B cell (primary cell): ENCODE measurements around the gene CEP63. TPM values are rescaled to one million over a fixed set of nuclear protein-coding genes. Genes with fewer than 3 reads are reported as not detected.

Experiments used
- ATAC-seq: fragments of 200-7000 bp; cut with Tn5 transposase; one replicate; pipeline ENCODE4 v1.10.0; 2021; ENCODE audit warnings: low read depth, mild to moderate bottlenecking, moderate number of reproducible peaks, moderate library complexity
- CTCF ChIA-PET: fragments of 350-600 bp; sonication (Branson Sonifier 250); formaldehyde crosslinking; loops from one replicate; lab custom pipeline; 2021; ENCODE audit warnings: antibody characterized with exemption, inconsistent platforms; lab: Charles Lee
- POLR2A ChIA-PET: fragments of 350-600 bp; sonication (Branson Sonifier 250); formaldehyde crosslinking; loops from one replicate; lab custom pipeline; 2021; ENCODE audit warnings: antibody characterized with exemption; lab: Charles Lee
- DNase-seq: peaks from one replicate; pipeline ENCODE4 v3.0.0; 2013
- H2AFZ ChIP-seq: 2 replicates; pipeline ENCODE4 v1.6.1; 2012; ENCODE audit warnings: mild to moderate bottlenecking, low read depth, low read length; ENCODE audit not compliant: insufficient read depth, poor library complexity, severe bottlenecking
- H3K27ac ChIP-seq, 2 donors: 1 replicate in 1 of 2; 2 replicates in 1 of 2; pipeline ENCODE4 v1.5.1; 2012 to 2013; ENCODE audit warnings: low read length in 2 of 2, mild to moderate bottlenecking in 2 of 2, moderate library complexity in 1 of 2
- H3K27me3 ChIP-seq, 4 experiments: fragments of 200-600 bp in 1 of 4; sonication (generic) in 1 of 4; replicated peaks in 1 of 4; 1 replicate in 2 of 4; 2 replicates in 2 of 4; pipeline versions ENCODE4 v1.6.1 to v1.7.0; 2013 to 2016; ENCODE audit warnings: low read length in 3 of 4, mild to moderate bottlenecking in 2 of 4, mixed read lengths in 1 of 4, moderate library complexity in 1 of 4; ENCODE audit not compliant: insufficient read depth in 4 of 4, control insufficient read depth in 3 of 4; ENCODE audit errors: control extremely low read depth in 1 of 4
- H3K36me3 ChIP-seq, 2 experiments: replicated peaks in 1 of 2; 1 replicate in 1 of 2; 2 replicates in 1 of 2; pipeline versions ENCODE4 v1.6.1 to v1.7.1; 2013; ENCODE audit warnings: low read length in 1 of 2; ENCODE audit not compliant: insufficient read depth in 2 of 2, control insufficient read depth in 1 of 2; ENCODE audit errors: control extremely low read depth in 1 of 2, extremely low read depth in 1 of 2
- H3K4me1 ChIP-seq, 2 donors: fragments of 200-600 bp in 1 of 2; sonication (generic) in 1 of 2; 1 replicate in 1 of 2; 2 replicates in 1 of 2; pipeline versions ENCODE4 v1.5.1 to v1.6.1; 2013 to 2017; ENCODE audit warnings: low read length in 2 of 2; ENCODE audit not compliant: control insufficient read depth in 2 of 2, insufficient read depth in 2 of 2
- H3K4me2 ChIP-seq: replicated peaks from 2 replicates; pipeline ENCODE3; 2012; ENCODE audit warnings: mild to moderate bottlenecking, low read depth, low read length; ENCODE audit not compliant: poor library complexity, severe bottlenecking
- H3K4me3 ChIP-seq, 5 experiments: fragments of 200-600 bp in 1 of 5; sonication (generic) in 1 of 5; 1 replicate in 3 of 5; 2 replicates in 2 of 5; pipeline versions ENCODE4 v1.5.1 to v1.7.0; 2011 to 2016; ENCODE audit warnings: low read length in 4 of 5, mild to moderate bottlenecking in 4 of 5, low read depth in 2 of 5, control low read depth in 1 of 5, moderate library complexity in 1 of 5; ENCODE audit not compliant: insufficient read depth in 1 of 5; ENCODE audit errors: control extremely low read depth in 1 of 5, extremely low read depth in 1 of 5
- H3K79me2 ChIP-seq: fragments of 200-600 bp; sonication (generic); one replicate; pipeline ENCODE4 v1.6.0; 2016; ENCODE audit warnings: low read length; ENCODE audit not compliant: control insufficient read depth, insufficient read depth
- H3K9ac ChIP-seq: fragments of 200-600 bp; sonication (generic); 2 replicates; pipeline ENCODE4 v1.6.1; 2017; ENCODE audit warnings: mild to moderate bottlenecking, low read length, moderate library complexity
- H3K9me3 ChIP-seq, 3 donors: one replicate each; pipeline versions ENCODE4 v1.6.1 to v1.7.1; 2013; ENCODE audit warnings: low read length in 2 of 3; ENCODE audit not compliant: control insufficient read depth in 2 of 3, insufficient read depth in 1 of 3; ENCODE audit errors: control extremely low read depth in 1 of 3
- H4K20me1 ChIP-seq: 2 replicates; pipeline ENCODE4 v1.6.0; 2012; ENCODE audit warnings: mild to moderate bottlenecking, low read length; ENCODE audit not compliant: insufficient read depth, control insufficient read depth, poor library complexity, severe bottlenecking
- H3K27ac Mint-ChIP-seq: one replicate; pipeline ENCODE4 v1.8.0; 2021; ENCODE audit warnings: mixed read lengths
- H3K27me3 Mint-ChIP-seq: one replicate; pipeline ENCODE4 v1.8.0; 2021; ENCODE audit warnings: mixed read lengths
- H3K4me1 Mint-ChIP-seq: one replicate; pipeline ENCODE4 v1.8.0; 2021; ENCODE audit warnings: mixed read lengths
- H3K4me3 Mint-ChIP-seq: one replicate; pipeline ENCODE4 v1.8.0; 2021; ENCODE audit warnings: mixed read lengths
- H3K9me3 Mint-ChIP-seq: one replicate; pipeline ENCODE4 v1.8.0; 2022; ENCODE audit warnings: mixed read lengths; ENCODE audit not compliant: insufficient read depth
- CTCF ChIP-seq: fragments of 200-600 bp; IDR thresholded peaks from one replicate; pipeline ENCODE4 v1.8.0; 2022; ENCODE audit warnings: antibody characterized with exemption, mild to moderate bottlenecking
- EZH2 ChIP-seq: IDR thresholded peaks from 2 replicates; pipeline ENCODE4 v1.6.1; 2012; ENCODE audit warnings: borderline replicate concordance, low read depth, mild to moderate bottlenecking, moderate library complexity, low read length; ENCODE audit not compliant: insufficient read depth, poor library complexity, severe bottlenecking
- WGBS: methylation state at CpG from one replicate; pipeline ENCODE4 v1.1.5; 2013; ENCODE audit warnings: missing lambda C conversion rate; ENCODE audit not compliant: insufficient coverage; 5-methylcytosine and 5-hydroxymethylcytosine counted together
- intact Hi-C: fragments of 100-400 bp; cut with micrococcal nuclease; formaldehyde crosslinking; loops from one replicate; pipeline ENCODE4 v1.10.0; 2022
- polyA plus RNA-seq: library from polyadenylated mRNA; depleted of rRNA; stranded (reverse); fragments of >200 nt; gene quantifications from 2 replicates; pipeline ENCODE4 v1.2.3, GENCODE V29; 2012
- total RNA-seq, 2 donors: library from RNA; stranded (reverse); fragments of 120-200 nt in 1 of 2; gene quantifications; 1 replicate in 1 of 2; 2 replicates in 1 of 2; pipeline versions ENCODE4 v1.2.3 to v1.2.4, GENCODE V29; 2013 to 2022

CEP63 gene
- total and polyA plus RNA-seq, 2 donors (not counting 1 experiment from before 2014, with no cell fraction given) = 9.6 to 35.6 TPM

DNA sequence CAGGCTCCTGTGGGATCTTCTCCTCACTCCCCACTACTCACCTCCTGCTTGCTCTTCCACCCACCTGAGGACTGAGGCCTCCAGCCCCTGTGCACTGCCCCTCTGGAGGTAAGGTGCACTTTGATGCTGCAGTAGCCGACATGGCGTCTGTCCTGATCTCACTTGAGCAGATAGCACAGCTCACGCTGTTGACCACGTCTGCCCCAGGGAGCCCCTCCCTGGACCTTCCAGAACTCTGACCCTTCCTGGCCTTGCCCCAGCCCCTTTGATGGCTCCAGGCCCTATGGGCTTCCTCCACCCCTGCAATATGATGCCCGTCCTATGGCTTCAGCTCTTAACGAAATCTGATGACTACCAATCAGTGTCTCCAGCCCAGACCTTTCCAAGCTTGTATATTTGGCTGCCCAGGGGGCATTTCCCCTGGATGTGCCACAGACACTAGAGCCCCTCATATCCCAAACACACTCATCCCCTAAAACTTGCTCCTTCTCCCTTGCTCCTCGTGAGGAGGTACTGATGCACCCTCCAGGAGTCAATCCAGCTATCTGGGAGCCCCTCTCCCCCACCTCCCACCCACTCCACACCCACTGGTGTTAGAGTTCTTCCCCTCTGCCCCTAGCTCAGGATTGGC, 137.9 kb downstream of the CEP63 start:
- ATAC-seq (no peak), DNase-seq (no peak)
- Mint-ChIP-seq H3K4me1 (no peaks in the 10 kb centered on the region), H3K27me3 (peaks cover 4% of the 10 kb centered on the region), H3K9me3 (no peaks in the 10 kb centered on the region), H3K4me3 (no peak overlapping the region), H3K27ac (no peak overlapping the region)
- Histone ChIP-seq H3K4me2 (no peak overlapping the region), H4K20me1 (no peaks in the 10 kb centered on the region), H3K9ac (no peak overlapping the region), H3K79me2 (no peaks in the 10 kb centered on the region), H3K36me3 (no peaks in the 10 kb centered on the region), H3K27ac (no peak overlapping the region), H3K27me3 (no peaks in the 10 kb centered on the region), H3K4me3 (no peak overlapping the region), H3K4me1 (no peaks in the 10 kb centered on the region), H3K9me3 (peaks cover 0 to 4% (median 0%) of the 10 kb centered on the region in 3 donors), H2AFZ (no peak overlapping the region)
- WGBS = 88% methylated on average over 7 of the region's 7 CpGs
- no peak for TF ChIP-seq CTCF
- no peak for TF ChIP-seq EZH2
- CTCF ChIA-PET = no interaction called here
- intact Hi-C loops = no loop called here
- POLR2A ChIA-PET = no interaction called here

Other genes with a start within 250 kb of the CEP63 start
- gene RYK, start 235.2 kb upstream of the CEP63 start, total RNA-seq = 63.9 and 67.7 TPM in 2 replicates
- 16.9 and 30.3 TPM in 2 replicates for gene RYK, start 235.2 kb upstream of the CEP63 start, polyA plus RNA-seq
- gene AMOTL2, start 111.6 kb upstream of the CEP63 start, total RNA-seq = not detected in 2 replicates
- not detected in 2 replicates for gene AMOTL2, start 111.6 kb upstream of the CEP63 start, polyA plus RNA-seq
- 26.7 and 29.3 TPM in 2 replicates for gene ANAPC13, start 72 bp upstream of the CEP63 start, total RNA-seq
- gene ANAPC13, start 72 bp upstream of the CEP63 start, polyA plus RNA-seq = 13.0 and 14.6 TPM in 2 replicates
- gene KY, start 165.0 kb downstream of the CEP63 start, total RNA-seq = not detected in 2 replicates
- gene KY, start 165.0 kb downstream of the CEP63 start, polyA plus RNA-seq = not detected in 2 replicates